Calu3 (cell line): ENCODE data around the gene ATP11A. TPM values are rescaled to one million over a fixed set of nuclear protein-coding genes. Genes with fewer than 3 reads are reported as not detected.
"Not testable (repeated sequence)": the region's sequence is repeated elsewhere in the genome, so short reads cannot be mapped to it uniquely, and the experiment has no call there.

Experiments
- BruUV-seq: library from RNA; stranded (reverse); fragments of 400-500 nt; replicated peaks from 2 replicates; lab custom pipeline; 2021; lab: Mats Ljungman, UMichigan
- CTCF ChIA-PET: fragments of 300-600 bp; sonication (Branson Sonifier 250); formaldehyde crosslinking; loops from one replicate; lab custom pipeline; 2022; ENCODE audit warnings: antibody characterized with exemption; lab: Charles Lee
- DNase-seq: peaks from one replicate; pipeline ENCODE4 v3.0.0; 2022
- H3K27ac Mint-ChIP-seq: one replicate; pipeline ENCODE4 v1.8.0; 2022; ENCODE audit warnings: mixed read lengths; ENCODE audit not compliant: unreplicated experiment
- H3K27me3 Mint-ChIP-seq: one replicate; pipeline ENCODE4 v1.8.0; 2022; ENCODE audit warnings: mixed read lengths; ENCODE audit not compliant: unreplicated experiment
- H3K36me3 Mint-ChIP-seq: one replicate; pipeline ENCODE4 v1.8.0; 2022; ENCODE audit warnings: mild to moderate bottlenecking, moderate library complexity, mixed read lengths; ENCODE audit not compliant: insufficient read depth, unreplicated experiment
- H3K4me1 Mint-ChIP-seq: one replicate; pipeline ENCODE4 v1.8.0; 2022; ENCODE audit warnings: mild to moderate bottlenecking, low read depth, mixed read lengths; ENCODE audit not compliant: unreplicated experiment
- H3K4me3 Mint-ChIP-seq: one replicate; pipeline ENCODE4 v1.8.0; 2022; ENCODE audit warnings: mild to moderate bottlenecking, low read depth, moderate library complexity, mixed read lengths; ENCODE audit not compliant: unreplicated experiment
- H3K9me3 Mint-ChIP-seq: one replicate; pipeline ENCODE4 v1.8.0; 2022; ENCODE audit warnings: low read depth, mixed read lengths; ENCODE audit not compliant: unreplicated experiment
- intact Hi-C: fragments of 100-400 bp; cut with micrococcal nuclease; formaldehyde crosslinking; loops from one replicate; pipeline ENCODE4 v1.10.0; 2022; ENCODE audit not compliant: unreplicated experiment
- total RNA-seq: library from RNA; stranded (reverse); gene quantifications from 2 replicates; pipeline ENCODE4 v1.2.3, GENCODE V29; 2022
- TF ChIP-seq, protein P1 (sequence below): fragments of 200-600 bp; IDR thresholded peaks from one replicate; pipeline ENCODE4 v1.8.0; 2022; ENCODE audit warnings: antibody characterized with exemption; ENCODE audit not compliant: unreplicated experiment

Gene ATP11A
- total RNA-seq, 1 experiment from 2014 or later: 115 TPM

DNA sequence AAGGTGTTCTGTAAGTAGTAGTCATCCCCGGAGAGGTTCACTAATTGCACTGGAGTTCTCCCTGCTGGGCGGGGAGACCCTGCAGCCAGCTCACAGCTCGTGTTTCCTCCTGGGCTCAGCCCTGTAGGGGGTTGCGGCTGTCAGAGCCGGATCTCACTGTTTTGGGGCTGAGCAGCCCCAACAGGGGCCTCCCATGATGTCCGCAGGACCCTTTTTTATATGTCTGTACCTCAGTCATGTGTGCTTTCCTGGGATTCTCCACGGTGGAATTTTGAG is 148.9 kb downstream of the ATP11A start:
- no peak overlapping the region for H3K4me3 Mint-ChIP-seq
- H3K27ac Mint-ChIP-seq: no peak overlapping the region
- BruUV-seq: no TSS peak
- no peaks in the 10 kb centered on the region for H3K4me1 Mint-ChIP-seq
- H3K27me3 Mint-ChIP-seq: no peaks in the 10 kb centered on the region
- no peaks in the 10 kb centered on the region for H3K9me3 Mint-ChIP-seq
- CTCF ChIA-PET: no interaction called here
- no peak for DNase-seq
- H3K36me3 Mint-ChIP-seq: no peaks in the 10 kb centered on the region
- intact Hi-C loops: no loop called here
- TF ChIP-seq, protein P1, sequence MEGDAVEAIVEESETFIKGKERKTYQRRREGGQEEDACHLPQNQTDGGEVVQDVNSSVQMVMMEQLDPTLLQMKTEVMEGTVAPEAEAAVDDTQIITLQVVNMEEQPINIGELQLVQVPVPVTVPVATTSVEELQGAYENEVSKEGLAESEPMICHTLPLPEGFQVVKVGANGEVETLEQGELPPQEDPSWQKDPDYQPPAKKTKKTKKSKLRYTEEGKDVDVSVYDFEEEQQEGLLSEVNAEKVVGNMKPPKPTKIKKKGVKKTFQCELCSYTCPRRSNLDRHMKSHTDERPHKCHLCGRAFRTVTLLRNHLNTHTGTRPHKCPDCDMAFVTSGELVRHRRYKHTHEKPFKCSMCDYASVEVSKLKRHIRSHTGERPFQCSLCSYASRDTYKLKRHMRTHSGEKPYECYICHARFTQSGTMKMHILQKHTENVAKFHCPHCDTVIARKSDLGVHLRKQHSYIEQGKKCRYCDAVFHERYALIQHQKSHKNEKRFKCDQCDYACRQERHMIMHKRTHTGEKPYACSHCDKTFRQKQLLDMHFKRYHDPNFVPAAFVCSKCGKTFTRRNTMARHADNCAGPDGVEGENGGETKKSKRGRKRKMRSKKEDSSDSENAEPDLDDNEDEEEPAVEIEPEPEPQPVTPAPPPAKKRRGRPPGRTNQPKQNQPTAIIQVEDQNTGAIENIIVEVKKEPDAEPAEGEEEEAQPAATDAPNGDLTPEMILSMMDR: no peak

DNA sequence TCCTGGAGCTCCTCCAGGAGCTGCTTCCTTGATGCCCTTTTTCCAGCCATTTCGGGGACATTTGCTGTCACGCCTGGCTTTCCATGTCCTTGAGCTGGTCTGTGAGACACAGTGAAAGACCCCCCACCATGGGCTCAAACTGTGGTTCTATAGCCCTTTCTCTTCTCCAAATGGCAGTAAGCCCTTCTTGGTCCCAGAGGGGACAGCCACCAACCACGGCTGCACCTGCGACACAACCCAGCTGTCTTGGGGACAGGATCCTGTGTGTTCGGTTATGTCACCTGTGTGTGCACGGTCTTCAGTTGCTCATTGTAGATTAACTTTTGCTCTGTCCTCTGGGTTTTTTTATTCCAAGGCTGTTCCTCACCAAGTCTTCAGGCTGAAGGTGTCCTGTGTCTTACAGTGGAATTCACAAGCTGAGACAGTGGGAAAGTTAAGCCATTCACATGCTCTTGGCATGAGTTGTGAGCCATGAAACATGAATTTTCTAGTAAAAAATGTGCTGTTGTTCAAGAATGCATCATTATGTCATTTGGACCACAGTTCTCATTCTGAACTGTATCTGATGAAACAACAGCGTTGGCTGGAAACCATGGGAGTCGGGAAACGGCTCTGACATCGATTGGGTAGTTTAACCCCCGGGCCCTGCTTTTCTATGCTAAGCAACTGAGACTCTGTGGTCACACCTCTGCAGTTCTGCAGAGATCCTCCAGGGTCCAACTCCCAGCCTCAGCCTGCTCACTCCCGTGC is 149.7 kb downstream of the ATP11A start:
- Mint-ChIP-seq H3K9me3 (no peaks in the 10 kb centered on the region), H3K27me3 (no peaks in the 10 kb centered on the region), H3K4me3 (no peak overlapping the region), H3K27ac (no peak overlapping the region), H3K36me3 (no peaks in the 10 kb centered on the region), H3K4me1 (no peaks in the 10 kb centered on the region)
- TF ChIP-seq, protein P1: no peak
- no TSS peak for BruUV-seq
- intact Hi-C loops: no loop called here
- no peak for DNase-seq
- CTCF ChIA-PET: no interaction called here

- TF ChIP-seq, protein P1: no peak
- no TSS peak for BruUV-seq
- no peaks in the 10 kb centered on the region for H3K4me1 Mint-ChIP-seq
- no peak overlapping the region for H3K27ac Mint-ChIP-seq
- no peak for DNase-seq
- H3K9me3 Mint-ChIP-seq: no peaks in the 10 kb centered on the region
- intact Hi-C loops: no loop called here
- no peaks in the 10 kb centered on the region for H3K27me3 Mint-ChIP-seq
- CTCF ChIA-PET: no interaction called here
- H3K36me3 Mint-ChIP-seq: no peaks in the 10 kb centered on the region
- H3K4me3 Mint-ChIP-seq: no peak overlapping the region
Measured at GRCh38 chr13:112840472-112841302, 150.8 kb downstream of the ATP11A start.

DNA sequence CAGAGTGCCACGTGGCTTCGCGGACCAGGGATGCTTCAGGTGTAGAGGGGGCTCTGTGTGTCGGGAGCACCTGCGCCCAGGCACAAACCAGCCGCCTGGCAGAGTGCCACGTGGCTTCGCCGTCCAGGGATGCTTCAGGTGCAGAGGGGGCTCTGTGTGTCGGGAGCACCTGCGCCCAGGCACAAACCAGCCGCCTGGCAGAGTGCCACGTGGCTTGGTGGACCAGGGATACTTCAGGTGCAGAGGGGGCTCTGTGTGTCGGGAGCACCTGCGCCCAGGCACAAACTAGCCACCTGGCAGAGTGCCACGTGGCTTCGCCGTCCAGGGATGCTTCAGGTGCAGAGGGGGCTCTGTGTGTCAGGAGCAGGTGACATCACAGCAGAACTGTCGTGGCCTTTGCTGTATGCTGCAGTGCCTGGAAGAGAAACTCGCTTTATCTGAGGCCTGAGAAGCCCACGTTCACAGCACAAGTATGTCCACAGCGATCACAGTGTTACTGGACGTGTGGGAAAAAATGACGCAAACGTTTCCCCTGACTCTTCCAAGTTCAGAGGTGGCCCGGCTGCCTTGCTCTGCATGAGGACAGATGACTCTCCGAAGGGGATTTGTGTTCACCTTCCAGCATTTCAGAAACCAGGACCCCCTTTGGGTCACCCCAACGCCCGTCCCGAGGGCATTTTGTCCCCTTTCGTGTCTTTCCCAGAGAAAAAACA is 151.6 kb downstream of the ATP11A start:
- H3K36me3 Mint-ChIP-seq, H3K9me3 Mint-ChIP-seq, CTCF ChIA-PET, BruUV-seq, DNase-seq, H3K27ac Mint-ChIP-seq, H3K27me3 Mint-ChIP-seq, H3K4me3 Mint-ChIP-seq, intact Hi-C loops, H3K4me1 Mint-ChIP-seq: not testable (repeated sequence)
